ENCODE results near the gene FADS2.

The FADS2 gene

DNA sequence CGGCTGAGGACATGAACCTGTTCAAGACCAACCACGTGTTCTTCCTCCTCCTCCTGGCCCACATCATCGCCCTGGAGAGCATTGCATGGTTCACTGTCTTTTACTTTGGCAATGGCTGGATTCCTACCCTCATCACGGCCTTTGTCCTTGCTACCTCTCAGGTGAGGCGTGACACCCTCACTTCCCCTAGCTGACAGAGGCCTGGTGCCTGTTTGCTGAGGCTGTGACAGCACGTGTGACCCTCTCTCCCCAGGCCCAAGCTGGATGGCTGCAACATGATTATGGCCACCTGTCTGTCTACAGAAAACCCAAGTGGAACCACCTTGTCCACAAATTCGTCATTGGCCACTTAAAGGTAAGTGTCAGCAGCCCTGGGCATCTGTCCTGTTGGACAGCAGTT is 12.3 kb downstream of the FADS2 start:
- no peaks in the 10 kb centered on the region for H3K9me3 ChIP-seq (ENCODE audit: insufficient read depth, low read length)
- H4K20me1 ChIP-seq (ENCODE audit: low read depth, low read length), result no peaks in the 10 kb centered on the region
- H3K79me2 ChIP-seq (ENCODE audit: insufficient read depth, low read length), result no peaks in the 10 kb centered on the region
- no peak overlapping the region for H3K4me2 ChIP-seq (ENCODE audit: low read depth, low read length, poor library complexity, severe bottlenecking)
- H3K36me3 ChIP-seq (ENCODE audit: low read length), result no peaks in the 10 kb centered on the region
- no peak for TF ChIP-seq EZH2phosphoT487 (conservative IDR thresholded peaks at IDR 0.05; ENCODE audit: low read length)
- TF ChIP-seq, protein P1, sequence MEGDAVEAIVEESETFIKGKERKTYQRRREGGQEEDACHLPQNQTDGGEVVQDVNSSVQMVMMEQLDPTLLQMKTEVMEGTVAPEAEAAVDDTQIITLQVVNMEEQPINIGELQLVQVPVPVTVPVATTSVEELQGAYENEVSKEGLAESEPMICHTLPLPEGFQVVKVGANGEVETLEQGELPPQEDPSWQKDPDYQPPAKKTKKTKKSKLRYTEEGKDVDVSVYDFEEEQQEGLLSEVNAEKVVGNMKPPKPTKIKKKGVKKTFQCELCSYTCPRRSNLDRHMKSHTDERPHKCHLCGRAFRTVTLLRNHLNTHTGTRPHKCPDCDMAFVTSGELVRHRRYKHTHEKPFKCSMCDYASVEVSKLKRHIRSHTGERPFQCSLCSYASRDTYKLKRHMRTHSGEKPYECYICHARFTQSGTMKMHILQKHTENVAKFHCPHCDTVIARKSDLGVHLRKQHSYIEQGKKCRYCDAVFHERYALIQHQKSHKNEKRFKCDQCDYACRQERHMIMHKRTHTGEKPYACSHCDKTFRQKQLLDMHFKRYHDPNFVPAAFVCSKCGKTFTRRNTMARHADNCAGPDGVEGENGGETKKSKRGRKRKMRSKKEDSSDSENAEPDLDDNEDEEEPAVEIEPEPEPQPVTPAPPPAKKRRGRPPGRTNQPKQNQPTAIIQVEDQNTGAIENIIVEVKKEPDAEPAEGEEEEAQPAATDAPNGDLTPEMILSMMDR (IDR thresholded peaks at IDR 0.05; ENCODE audit: insufficient read depth, low read length, poor library complexity, severe bottlenecking), result no peak
- H3K9me2 ChIP-seq (replicated peaks; ENCODE audit: insufficient read depth, low read length), result no peaks in the 10 kb centered on the region
- H3K27me3 ChIP-seq (ENCODE audit: low read length), result no peaks in the 10 kb centered on the region
- no peak overlapping the region for H2AFZ ChIP-seq (ENCODE audit: low read depth, low read length, severe bottlenecking)
- H3F3A ChIP-seq (ENCODE audit: insufficient read depth), result no peaks in the 10 kb centered on the region
- no peak overlapping the region for H3K27ac ChIP-seq (ENCODE audit: low read depth, low read length)
- no peak overlapping the region for H3K9ac ChIP-seq (ENCODE audit: low read length)
- H3K4me3 ChIP-seq (ENCODE audit: insufficient read depth, low read length, poor library complexity, severe bottlenecking), result no peak overlapping the region

DNA sequence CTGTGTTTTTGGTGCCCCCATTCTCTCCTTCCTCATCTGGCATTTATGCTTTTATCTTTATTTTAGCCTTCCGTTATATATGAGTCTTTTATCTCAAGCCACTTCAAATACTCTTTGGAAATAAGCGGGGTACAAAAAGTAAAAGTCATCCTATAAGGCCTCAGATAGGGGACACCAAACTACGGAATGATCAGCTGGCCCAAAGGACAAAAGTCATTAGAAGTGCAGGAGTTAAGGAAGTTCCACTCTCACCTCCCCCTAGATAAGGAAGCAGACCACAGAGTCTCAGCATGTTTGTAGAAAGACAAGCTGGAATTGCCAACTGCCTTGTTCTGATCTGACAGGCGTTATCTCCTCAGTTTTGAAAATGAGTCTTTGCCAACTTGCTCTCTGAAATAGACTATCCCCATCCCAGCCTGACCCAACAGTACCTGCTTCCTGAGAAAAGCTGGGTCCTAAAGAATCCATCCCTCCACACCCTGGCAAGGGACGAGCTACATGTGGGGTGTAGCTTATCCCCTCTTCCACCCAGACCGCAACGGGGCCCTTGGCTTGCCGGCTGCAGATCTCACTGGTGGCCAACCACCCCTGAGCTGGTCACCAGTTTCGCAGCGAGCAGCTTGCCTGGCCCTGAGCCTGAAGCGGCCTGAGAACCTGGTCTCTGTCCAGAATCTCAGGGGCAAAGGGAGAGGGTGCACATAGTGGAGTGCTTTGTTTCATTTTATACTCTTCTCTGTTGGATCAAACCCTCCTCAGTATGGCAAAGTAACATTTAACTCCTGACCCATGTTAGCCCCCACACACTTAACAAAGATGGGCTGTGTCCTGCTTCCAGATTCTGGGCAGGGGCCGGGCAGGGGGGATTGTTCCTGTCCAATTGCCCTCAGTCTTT is 13.8 kb downstream of the FADS2 start:
- H3F3A ChIP-seq (ENCODE audit: insufficient read depth), result no peaks in the 10 kb centered on the region
- no peaks in the 10 kb centered on the region for H3K9me2 ChIP-seq (replicated peaks; ENCODE audit: insufficient read depth, low read length)
- H3K27me3 ChIP-seq (ENCODE audit: low read length), result no peaks in the 10 kb centered on the region
- no peaks in the 10 kb centered on the region for H4K20me1 ChIP-seq (ENCODE audit: low read depth, low read length)
- no peak overlapping the region for H3K4me2 ChIP-seq (ENCODE audit: low read depth, low read length, poor library complexity, severe bottlenecking)
- no peaks in the 10 kb centered on the region for H3K9me3 ChIP-seq (ENCODE audit: insufficient read depth, low read length)
- no peak overlapping the region for H3K4me3 ChIP-seq (ENCODE audit: insufficient read depth, low read length, poor library complexity, severe bottlenecking)
- H3K36me3 ChIP-seq (ENCODE audit: low read length), result no peaks in the 10 kb centered on the region
- H3K27ac ChIP-seq (ENCODE audit: low read depth, low read length), result no peak overlapping the region
- no peak for TF ChIP-seq EZH2phosphoT487 (conservative IDR thresholded peaks at IDR 0.05; ENCODE audit: low read length)
- TF ChIP-seq, protein P1 (IDR thresholded peaks at IDR 0.05; ENCODE audit: insufficient read depth, low read length, poor library complexity, severe bottlenecking), result no peak
- H2AFZ ChIP-seq (ENCODE audit: low read depth, low read length, severe bottlenecking), result no peak overlapping the region
- no peaks in the 10 kb centered on the region for H3K79me2 ChIP-seq (ENCODE audit: insufficient read depth, low read length)
- no peak overlapping the region for H3K9ac ChIP-seq (ENCODE audit: low read length)

DNA sequence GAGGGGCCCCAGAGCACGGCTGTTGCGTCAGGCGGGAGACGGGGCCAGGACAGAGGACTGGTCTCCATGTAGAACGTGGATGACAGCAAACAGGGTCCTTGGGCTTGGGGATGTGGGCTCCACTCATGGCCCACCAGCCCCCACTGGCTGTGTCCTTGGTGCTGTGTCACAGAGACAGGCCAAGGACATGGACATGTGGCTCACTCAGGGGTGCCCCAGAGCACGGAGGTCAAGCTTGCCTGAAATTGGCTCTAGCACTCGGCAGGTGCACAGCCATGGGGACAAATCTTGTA is 14.4 kb downstream of the FADS2 start:
- H4K20me1 ChIP-seq (ENCODE audit: low read depth, low read length), result no peaks in the 10 kb centered on the region
- no peaks in the 10 kb centered on the region for H3K9me2 ChIP-seq (replicated peaks; ENCODE audit: insufficient read depth, low read length)
- no peak overlapping the region for H3K4me2 ChIP-seq (ENCODE audit: low read depth, low read length, poor library complexity, severe bottlenecking)
- no peak overlapping the region for H3K9ac ChIP-seq (ENCODE audit: low read length)
- H3K27ac ChIP-seq (ENCODE audit: low read depth, low read length), result no peak overlapping the region
- H3K4me3 ChIP-seq (ENCODE audit: insufficient read depth, low read length, poor library complexity, severe bottlenecking), result no peak overlapping the region
- no peaks in the 10 kb centered on the region for H3K9me3 ChIP-seq (ENCODE audit: insufficient read depth, low read length)
- H3K27me3 ChIP-seq (ENCODE audit: low read length), result no peaks in the 10 kb centered on the region
- H2AFZ ChIP-seq (ENCODE audit: low read depth, low read length, severe bottlenecking), result no peak overlapping the region
- H3K79me2 ChIP-seq (ENCODE audit: insufficient read depth, low read length), result no peaks in the 10 kb centered on the region
- H3K36me3 ChIP-seq (ENCODE audit: low read length), result no peaks in the 10 kb centered on the region
- no peaks in the 10 kb centered on the region for H3F3A ChIP-seq (ENCODE audit: insufficient read depth)
- TF ChIP-seq, protein P1 (IDR thresholded peaks at IDR 0.05; ENCODE audit: insufficient read depth, low read length, poor library complexity, severe bottlenecking), result no peak
- TF ChIP-seq EZH2phosphoT487 (conservative IDR thresholded peaks at IDR 0.05; ENCODE audit: low read length), result no peak

Measured in SU-DHL-6 (cell line).